K562 (cell line): ENCODE results near the gene RAI1. TPM values are rescaled to one million over a fixed set of nuclear protein-coding genes. Genes with fewer than 3 reads are reported as not detected.
A peak's percentile ranks its signal among the peaks of the same experiment; 100 is the strongest.

Experiments
- BRCA1 ChIP-seq, 2 experiments: fragments of 450-650 bp in 1 of 2; sonication (generic) in 1 of 2; formaldehyde crosslinking in 1 of 2; IDR thresholded peaks; 2 replicates each; pipeline versions ENCODE4 v1.5.0 to v1.6.1; 2017 to 2020; ENCODE audit warnings: mild to moderate bottlenecking in 1 of 2, missing genetic modification reagents in 1 of 2
- CCNT2 ChIP-seq: IDR thresholded peaks from 2 replicates; pipeline ENCODE4 v1.6.1; 2011; ENCODE audit warnings: borderline replicate concordance, low read depth, mild to moderate bottlenecking, moderate library complexity, mixed read lengths, low read length; ENCODE audit not compliant: insufficient read length; ENCODE audit errors: extremely low read depth
- CEBPB ChIP-seq: fragments of 450-650 bp; IDR thresholded peaks from 2 replicates; pipeline ENCODE4 v1.6.1; 2016; ENCODE audit warnings: missing genetic modification characterization, missing compliant biosample characterization
- ELF4 ChIP-seq: fragments of 450-650 bp; formaldehyde crosslinking; IDR thresholded peaks from 2 replicates; pipeline ENCODE4 v1.4.0; 2022; ENCODE audit warnings: missing genetic modification characterization
- KDM2B ChIP-seq: fragments of 250-450 bp; sonication (Bioruptor Pico); IDR thresholded peaks from 2 replicates; pipeline ENCODE4 v1.8.0; 2021; ENCODE audit warnings: mild to moderate bottlenecking, moderate library complexity
- MED1 ChIP-seq: sonication (generic); formaldehyde crosslinking; IDR thresholded peaks from 2 replicates; pipeline ENCODE4 v1.8.1; 2023; ENCODE audit warnings: missing genetic modification reagents, borderline replicate concordance
- NFXL1 ChIP-seq: fragments of 450-650 bp; formaldehyde crosslinking; IDR thresholded peaks from 2 replicates; pipeline ENCODE4 v1.4.0; 2021; ENCODE audit warnings: mild to moderate bottlenecking
- PHB ChIP-seq: fragments of 250-450 bp; sonication (Bioruptor Pico); IDR thresholded peaks from 2 replicates; pipeline ENCODE4 v1.5.0; 2021
- PHTF2 ChIP-seq: fragments of 250-450 bp; sonication (Bioruptor Pico); IDR thresholded peaks from 2 replicates; pipeline ENCODE4 v1.5.0; 2021; ENCODE audit warnings: mild to moderate bottlenecking
- RNF2 ChIP-seq: sonication (generic); IDR thresholded peaks from 2 replicates; pipeline ENCODE4 v1.6.1; 2016
- SRSF3 ChIP-seq: fragments of 200-400 bp; formaldehyde crosslinking; IDR thresholded peaks from 2 replicates; pipeline ENCODE4 v1.6.1; 2016; ENCODE audit warnings: mild to moderate bottlenecking, low read length, moderate library complexity; ENCODE audit not compliant: insufficient read depth
- ZBED1 ChIP-seq: IDR thresholded peaks from 2 replicates; pipeline ENCODE4 v1.6.1; 2014
- ZC3H4 ChIP-seq: sonication (generic); formaldehyde crosslinking; IDR thresholded peaks from 2 replicates; pipeline ENCODE4 v1.9.0; 2021; ENCODE audit warnings: missing genetic modification reagents, borderline replicate concordance
- ZNF197 ChIP-seq: fragments of 200-800 bp; sonication (Bioruptor generic); IDR thresholded peaks from 2 replicates; pipeline ENCODE4 v1.6.1; 2016; ENCODE audit warnings: low read depth, missing genetic modification characterization, missing compliant biosample characterization
- ZNF431 ChIP-seq: sonication (generic); formaldehyde crosslinking; IDR thresholded peaks from 2 replicates; pipeline ENCODE4 v1.8.0; 2022; ENCODE audit warnings: mild to moderate bottlenecking, missing genetic modification reagents
- ZNF444 ChIP-seq: fragments of 250-450 bp; sonication (Bioruptor Pico); IDR thresholded peaks from 2 replicates; pipeline ENCODE4 v1.4.0; 2020; ENCODE audit warnings: mild to moderate bottlenecking, moderate library complexity
- ZNF707 ChIP-seq: fragments of 250-450 bp; sonication (Bioruptor Pico); conservative IDR thresholded peaks from 2 replicates; pipeline ENCODE4 v1.8.0; 2022; ENCODE audit warnings: inconsistent platforms, mild to moderate bottlenecking, moderate library complexity
- polyA plus RNA-seq, 8 experiments: library from polyadenylated mRNA; depleted of rRNA in 4 of 8; stranded (reverse) in 5 of 8; unstranded in 3 of 8; fragments of >200 nt; fragmentation: Nextera tagmentation in 2 of 8; fragmentation: Illumina TruSeq in 1 of 8; extraction: Ambion mirVana in 2 of 8; extraction: Trizol in 1 of 8; gene quantifications; 2 replicates each; pipeline versions ENCODE4 v1.2.1 to v1.2.3, GENCODE V29; 2011 to 2014; ENCODE audit warnings: inconsistent platforms in 1 of 8, missing spikeins in 1 of 8
- total RNA-seq, 7 experiments: library from RNA; depleted of rRNA in 6 of 7; stranded (reverse); fragments of >200 nt in 6 of 7; fragmentation: Illumina TruSeq in 2 of 7; extraction: Trizol in 2 of 7; gene quantifications; 2 replicates each; pipeline versions ENCODE4 v1.2.1 to v1.2.3, GENCODE V29; 2011 to 2021; ENCODE audit warnings: low replicate concordance in 1 of 7
- TF ChIP-seq, protein P1 (sequence below), 3 experiments: fragments of 200-800 bp in 1 of 3; fragments of 250-450 bp in 1 of 3; fragments of 450-650 bp in 1 of 3; sonication (Bioruptor Pico) in 1 of 3; sonication (Bioruptor generic) in 1 of 3; formaldehyde crosslinking in 1 of 3; IDR thresholded peaks; 2 replicates each; pipeline versions ENCODE4 v1.6.1 to v1.8.0; 2016 to 2022; ENCODE audit warnings: mild to moderate bottlenecking in 2 of 3, missing genetic modification characterization in 2 of 3, missing compliant biosample characterization in 1 of 3, moderate library complexity in 1 of 3
- TF ChIP-seq, protein P2 (sequence below): fragments of 450-650 bp; IDR thresholded peaks from 2 replicates; pipeline ENCODE4 v1.6.1; 2016; ENCODE audit warnings: mild to moderate bottlenecking
- TF ChIP-seq, protein P3 (sequence below): sonication (generic); formaldehyde crosslinking; IDR thresholded peaks from 2 replicates; pipeline ENCODE4 v1.8.0; 2022; ENCODE audit warnings: mild to moderate bottlenecking, missing genetic modification reagents, borderline replicate concordance

Gene RAI1
- total and polyA plus RNA-seq, 9 of the 15 experiments (the other 6 are each of a cell fraction or from before 2014, with no cell fraction given) = 0.68 to 19.9 (median 5.5) TPM

DNA sequence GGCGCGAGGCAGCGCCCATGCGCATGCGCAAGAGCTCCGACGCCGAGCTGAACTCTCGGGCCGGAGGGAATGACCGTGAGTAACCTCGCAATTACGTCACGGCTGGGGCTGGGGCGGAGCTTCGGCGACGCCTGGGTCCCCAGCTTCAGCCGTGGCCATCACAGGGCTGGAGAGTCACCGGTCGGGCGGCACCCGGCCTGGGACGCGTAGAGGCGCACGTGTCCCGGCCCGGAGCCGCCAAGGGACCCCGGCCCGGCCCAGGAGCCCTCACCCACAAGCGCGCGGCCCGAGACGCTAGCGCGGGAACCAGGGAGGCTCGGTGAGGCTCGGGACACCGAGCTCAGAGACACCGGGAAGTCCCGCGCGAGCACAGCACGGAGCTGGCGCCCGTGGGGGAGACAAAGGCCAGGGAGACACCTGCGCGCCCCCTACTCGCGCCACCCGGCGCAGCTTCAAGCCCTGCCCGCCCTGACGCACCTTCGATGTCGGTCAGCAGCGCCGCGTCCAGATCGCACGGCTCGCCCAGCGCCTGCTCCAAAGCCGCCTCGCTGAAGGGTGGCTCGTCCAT lies 155.1 kb downstream of the RAI1 start (continued):
- TF ChIP-seq NFXL1 (CRISPR knock-in tag) (no peak), RNF2 (peak; percentile 72; the same call in 1 of the 2 replicates), KDM2B (CRISPR knock-in tag) (no peak), CCNT2 (peak; percentile 80), ELF4 (CRISPR knock-in tag) (no peak), BRCA1 (IDR thresholded peaks at IDR 0.05) (no peak), BRCA1 (CRISPR knock-in tag; IDR thresholded peaks at IDR 0.05) (0 out of 2 replicates have a peak, but pooled peaks have one; percentile 44), ZNF197 (CRISPR knock-in tag) (0 out of 2 replicates have a peak, but pooled peaks have one; percentile 8), ZNF707 (no peak), SRSF3 (no peak), ZC3H4 (CRISPR knock-in tag) (peak; percentile 96), ZNF431 (CRISPR knock-in tag) (peak; percentile 60), PHB (CRISPR knock-in tag) (no peak), MED1 (CRISPR knock-in tag) (0 out of 2 replicates have a peak, but pooled peaks have one; percentile 87), PHTF2 (no peak), ZNF444 (CRISPR knock-in tag) (no peak), CEBPB (tag) (no peak), ZBED1 (0 out of 2 replicates have a peak, but pooled peaks have one; percentile 22)
- TF ChIP-seq, protein P1, sequence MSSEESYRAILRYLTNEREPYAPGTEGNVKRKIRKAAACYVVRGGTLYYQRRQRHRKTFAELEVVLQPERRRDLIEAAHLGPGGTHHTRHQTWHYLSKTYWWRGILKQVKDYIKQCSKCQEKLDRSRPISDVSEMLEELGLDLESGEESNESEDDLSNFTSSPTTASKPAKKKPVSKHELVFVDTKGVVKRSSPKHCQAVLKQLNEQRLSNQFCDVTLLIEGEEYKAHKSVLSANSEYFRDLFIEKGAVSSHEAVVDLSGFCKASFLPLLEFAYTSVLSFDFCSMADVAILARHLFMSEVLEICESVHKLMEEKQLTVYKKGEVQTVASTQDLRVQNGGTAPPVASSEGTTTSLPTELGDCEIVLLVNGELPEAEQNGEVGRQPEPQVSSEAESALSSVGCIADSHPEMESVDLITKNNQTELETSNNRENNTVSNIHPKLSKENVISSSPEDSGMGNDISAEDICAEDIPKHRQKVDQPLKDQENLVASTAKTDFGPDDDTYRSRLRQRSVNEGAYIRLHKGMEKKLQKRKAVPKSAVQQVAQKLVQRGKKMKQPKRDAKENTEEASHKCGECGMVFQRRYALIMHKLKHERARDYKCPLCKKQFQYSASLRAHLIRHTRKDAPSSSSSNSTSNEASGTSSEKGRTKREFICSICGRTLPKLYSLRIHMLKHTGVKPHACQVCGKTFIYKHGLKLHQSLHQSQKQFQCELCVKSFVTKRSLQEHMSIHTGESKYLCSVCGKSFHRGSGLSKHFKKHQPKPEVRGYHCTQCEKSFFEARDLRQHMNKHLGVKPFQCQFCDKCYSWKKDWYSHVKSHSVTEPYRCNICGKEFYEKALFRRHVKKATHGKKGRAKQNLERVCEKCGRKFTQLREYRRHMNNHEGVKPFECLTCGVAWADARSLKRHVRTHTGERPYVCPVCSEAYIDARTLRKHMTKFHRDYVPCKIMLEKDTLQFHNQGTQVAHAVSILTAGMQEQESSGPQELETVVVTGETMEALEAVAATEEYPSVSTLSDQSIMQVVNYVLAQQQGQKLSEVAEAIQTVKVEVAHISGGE (CRISPR knock-in tag; IDR thresholded peaks at IDR 0.05) = 0 out of 6 replicates have a peak, but pooled peaks of 1 of the 3 experiments have one; percentile 24
- TF ChIP-seq, protein P2, sequence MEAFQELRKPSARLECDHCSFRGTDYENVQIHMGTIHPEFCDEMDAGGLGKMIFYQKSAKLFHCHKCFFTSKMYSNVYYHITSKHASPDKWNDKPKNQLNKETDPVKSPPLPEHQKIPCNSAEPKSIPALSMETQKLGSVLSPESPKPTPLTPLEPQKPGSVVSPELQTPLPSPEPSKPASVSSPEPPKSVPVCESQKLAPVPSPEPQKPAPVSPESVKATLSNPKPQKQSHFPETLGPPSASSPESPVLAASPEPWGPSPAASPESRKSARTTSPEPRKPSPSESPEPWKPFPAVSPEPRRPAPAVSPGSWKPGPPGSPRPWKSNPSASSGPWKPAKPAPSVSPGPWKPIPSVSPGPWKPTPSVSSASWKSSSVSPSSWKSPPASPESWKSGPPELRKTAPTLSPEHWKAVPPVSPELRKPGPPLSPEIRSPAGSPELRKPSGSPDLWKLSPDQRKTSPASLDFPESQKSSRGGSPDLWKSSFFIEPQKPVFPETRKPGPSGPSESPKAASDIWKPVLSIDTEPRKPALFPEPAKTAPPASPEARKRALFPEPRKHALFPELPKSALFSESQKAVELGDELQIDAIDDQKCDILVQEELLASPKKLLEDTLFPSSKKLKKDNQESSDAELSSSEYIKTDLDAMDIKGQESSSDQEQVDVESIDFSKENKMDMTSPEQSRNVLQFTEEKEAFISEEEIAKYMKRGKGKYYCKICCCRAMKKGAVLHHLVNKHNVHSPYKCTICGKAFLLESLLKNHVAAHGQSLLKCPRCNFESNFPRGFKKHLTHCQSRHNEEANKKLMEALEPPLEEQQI = no peak
- TF ChIP-seq, protein P3, sequence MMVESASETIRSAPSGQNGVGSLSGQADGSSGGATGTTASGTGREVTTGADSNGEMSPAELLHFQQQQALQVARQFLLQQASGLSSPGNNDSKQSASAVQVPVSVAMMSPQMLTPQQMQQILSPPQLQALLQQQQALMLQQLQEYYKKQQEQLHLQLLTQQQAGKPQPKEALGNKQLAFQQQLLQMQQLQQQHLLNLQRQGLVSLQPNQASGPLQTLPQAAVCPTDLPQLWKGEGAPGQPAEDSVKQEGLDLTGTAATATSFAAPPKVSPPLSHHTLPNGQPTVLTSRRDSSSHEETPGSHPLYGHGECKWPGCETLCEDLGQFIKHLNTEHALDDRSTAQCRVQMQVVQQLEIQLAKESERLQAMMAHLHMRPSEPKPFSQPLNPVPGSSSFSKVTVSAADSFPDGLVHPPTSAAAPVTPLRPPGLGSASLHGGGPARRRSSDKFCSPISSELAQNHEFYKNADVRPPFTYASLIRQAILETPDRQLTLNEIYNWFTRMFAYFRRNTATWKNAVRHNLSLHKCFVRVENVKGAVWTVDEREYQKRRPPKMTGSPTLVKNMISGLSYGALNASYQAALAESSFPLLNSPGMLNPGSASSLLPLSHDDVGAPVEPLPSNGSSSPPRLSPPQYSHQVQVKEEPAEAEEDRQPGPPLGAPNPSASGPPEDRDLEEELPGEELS (CRISPR knock-in tag) = no peak
